Endothelial cell of hepatic sinusoid (primary cell): ENCODE data around the gene ANKRD11.
"Not testable (repeated sequence)": the region's sequence is repeated elsewhere in the genome, so short reads cannot be mapped to it uniquely, and the experiment has no call there.

Source experiments
- in situ Hi-C: cut with HindIII; loops from 2 replicates; pipeline ENCODE4 v1.10.0; 2017; ENCODE audit warnings: low sequenced_read_pairs

The ANKRD11 gene

GRCh38 chr16:89277049-89277448, 213.3 kb downstream of the ANKRD11 start:
- in situ Hi-C loops: no loop called here

DNA sequence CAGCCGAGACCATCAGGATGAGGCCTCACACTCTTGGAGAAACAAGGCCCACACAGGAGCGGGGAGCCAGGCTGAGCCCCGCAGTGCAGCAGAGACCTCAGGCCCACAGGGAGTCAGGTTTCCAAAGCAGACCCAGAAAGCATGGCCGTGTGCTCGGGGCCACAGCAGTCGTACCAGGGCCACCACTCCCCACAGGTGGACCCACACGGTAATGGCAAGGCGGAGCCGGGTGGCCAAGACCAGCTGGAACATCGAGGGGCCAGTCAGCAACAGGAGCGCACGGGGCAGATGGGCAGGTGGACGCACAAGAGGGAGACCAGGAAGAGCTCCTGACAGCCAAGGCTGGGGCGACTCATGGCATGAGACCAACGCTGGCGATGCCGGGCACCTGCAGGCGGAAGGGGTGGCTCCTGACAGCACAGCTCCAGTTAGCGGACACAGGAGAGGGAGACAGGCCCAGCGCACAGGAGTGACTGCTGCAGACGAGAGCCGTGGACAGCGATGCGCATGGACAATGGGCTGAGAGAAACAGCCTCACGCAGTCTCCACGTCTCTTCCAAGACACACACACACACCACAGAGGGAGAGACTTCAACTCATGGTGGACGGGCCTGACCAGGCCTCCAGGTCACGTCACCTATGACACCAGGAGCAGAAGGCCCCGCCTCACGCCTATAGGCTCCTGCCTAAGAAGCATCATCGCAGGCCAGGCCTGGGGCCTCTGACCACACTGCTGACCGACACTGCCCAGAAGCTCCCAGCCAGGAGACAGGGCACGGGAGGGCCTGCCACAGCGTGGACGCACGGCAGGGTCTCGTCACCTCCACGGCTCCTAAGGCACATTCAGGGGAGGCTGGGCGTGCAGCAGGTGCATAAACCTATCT, 214.3 kb downstream of the ANKRD11 start:
- in situ Hi-C loops: no loop called here

DNA sequence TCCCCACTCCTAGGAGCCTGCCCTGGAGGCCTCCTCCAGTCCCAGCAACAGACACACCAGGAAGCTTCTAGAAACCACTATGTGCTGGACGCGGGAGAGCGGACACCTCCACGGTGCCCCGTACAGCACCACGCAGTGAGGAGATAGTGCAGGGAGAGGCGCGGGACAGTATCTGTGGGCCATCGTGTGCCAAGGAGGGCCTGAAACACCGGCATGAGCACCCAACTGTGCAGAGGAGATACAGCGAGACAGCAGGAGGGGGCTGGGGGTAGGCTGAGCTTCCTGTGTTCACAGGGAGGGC, 215.1 kb downstream of the ANKRD11 start:
- in situ Hi-C loops: no loop called here

DNA sequence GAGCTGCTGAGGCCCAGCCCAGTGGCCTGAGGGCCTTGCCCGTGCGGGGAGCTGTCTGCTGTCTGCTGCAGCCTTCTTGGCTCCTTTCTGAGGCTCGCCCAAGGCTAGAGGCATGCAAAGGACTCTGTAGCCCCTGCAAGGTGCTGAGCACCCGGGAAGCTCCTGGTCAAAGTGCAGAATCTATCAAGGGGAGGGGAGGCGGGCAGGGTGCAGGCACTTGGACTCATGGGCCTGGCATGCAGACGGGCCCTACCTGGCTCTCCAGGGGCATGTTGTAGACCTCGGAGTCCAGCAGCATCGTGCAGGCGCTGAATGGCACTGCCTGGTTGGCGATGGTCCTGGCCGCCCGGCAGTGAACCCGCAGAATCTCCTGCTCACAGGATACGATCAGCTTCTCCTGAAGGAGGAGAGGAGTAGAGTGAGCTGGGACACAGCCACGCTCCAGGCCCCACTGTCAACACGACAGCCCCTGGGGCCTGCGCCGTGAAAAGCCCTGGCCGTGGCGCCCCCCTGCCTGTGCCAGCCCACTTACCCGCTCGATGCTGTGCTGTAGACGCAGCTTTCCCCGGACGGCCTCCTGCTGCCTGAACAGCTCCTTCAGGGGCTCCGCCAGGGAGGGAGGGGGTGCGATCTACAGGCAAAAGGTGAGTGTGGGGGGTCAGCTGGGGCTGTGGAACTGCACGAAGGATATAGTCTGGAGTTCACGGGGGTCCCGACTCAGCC, 215.6 kb downstream of the ANKRD11 start:
- in situ Hi-C loops: no loop called here

GRCh38 chr16:89273741-89274472, 216.5 kb downstream of the ANKRD11 start:
- in situ Hi-C loops: no loop called here

DNA sequence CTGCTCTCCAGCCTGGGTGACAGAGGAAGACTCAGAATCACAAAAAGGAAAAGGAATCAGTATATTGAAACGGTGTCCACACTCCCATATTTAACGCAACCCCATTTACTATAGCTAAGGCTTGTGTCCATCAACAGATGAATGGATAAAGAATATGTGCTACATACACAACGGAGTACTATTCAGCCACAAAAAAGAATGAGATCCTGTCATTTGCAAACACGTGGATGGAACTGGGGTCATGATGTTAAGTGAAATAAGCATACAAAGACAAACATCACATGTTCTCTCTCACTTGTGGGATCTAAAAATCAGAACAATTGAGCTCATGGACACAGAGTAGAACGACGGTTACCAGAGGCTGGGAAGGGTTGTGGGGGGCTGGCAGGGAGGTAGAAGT, 217.7 kb downstream of the ANKRD11 start:
- in situ Hi-C loops: no loop called here

DNA sequence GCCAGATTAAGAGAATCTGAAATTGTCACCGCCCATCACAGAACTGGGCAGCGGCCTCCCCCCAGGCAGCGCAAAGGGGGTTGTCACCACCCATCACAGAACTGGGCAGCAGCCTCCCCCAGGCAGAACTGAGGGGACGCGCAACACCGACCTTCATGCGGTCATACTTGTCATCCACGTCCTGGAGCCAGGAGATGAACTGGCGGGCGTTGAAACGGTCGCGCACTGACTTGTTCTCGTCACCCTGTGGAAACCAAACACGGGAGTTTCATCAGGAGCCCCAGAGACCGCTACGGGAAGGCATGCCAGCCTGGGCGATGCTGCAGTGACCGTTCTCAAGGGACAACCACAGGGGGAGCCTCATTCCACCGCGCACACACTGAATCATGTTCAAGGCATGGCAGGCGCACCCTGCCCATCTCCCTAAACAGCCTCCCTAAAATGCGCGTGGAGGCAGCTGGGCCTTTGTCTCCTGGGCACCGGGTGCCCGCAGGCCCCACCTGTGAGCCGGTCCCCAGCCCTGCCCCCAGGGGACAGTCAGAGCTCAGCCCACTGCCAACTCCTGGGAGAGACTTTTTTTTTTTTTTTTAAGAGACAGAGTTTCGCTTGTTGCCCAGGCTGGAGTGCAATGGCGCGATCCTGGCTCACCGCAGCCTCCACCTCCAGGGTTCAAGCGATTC, 219.6 kb downstream of the ANKRD11 start:
- in situ Hi-C loops: no loop called here

DNA sequence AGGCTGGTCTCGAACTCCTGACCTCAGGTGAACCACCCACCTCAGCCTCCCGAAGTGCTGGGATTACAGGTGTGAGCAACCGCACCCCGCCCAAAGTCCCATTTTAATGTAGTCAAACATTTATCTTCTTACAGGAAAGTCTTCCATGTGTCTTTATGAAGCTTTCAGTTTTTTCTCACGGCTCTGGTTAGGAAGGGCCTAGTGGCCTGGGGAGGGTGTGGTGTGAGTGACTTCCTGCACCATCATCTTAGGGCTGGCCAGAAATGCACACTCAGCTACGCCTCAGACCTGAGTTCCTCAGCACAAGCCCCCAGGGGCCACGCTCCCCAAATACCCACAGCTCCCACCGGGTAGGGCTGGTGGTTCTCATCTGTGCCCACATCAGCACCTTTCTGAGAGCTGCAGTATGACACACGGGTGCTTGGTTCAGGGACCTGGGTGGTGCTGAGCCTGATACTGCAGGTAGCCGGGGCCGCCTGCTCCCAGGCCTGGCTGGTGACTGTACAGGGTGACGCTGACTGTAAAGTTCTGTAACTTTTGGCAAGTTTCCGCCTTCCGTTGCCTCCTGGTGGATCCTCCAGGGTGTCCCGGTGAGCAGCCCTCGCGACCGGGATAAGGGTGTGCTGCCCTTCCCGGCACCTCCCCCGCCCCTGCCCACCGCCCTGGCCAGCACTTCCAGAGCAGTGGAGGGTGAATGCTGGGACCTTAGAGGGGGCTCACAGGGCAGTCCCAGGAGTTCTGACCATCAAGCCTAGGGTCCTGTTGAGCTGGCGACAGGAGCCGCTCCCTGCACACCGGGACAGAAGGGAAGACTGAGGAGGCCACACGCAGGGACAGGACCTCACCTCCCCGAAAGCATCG, 220.3 kb downstream of the ANKRD11 start:
- in situ Hi-C loops: no loop called here

- in situ Hi-C loops: no loop called here
These were observed 221.2 kb downstream of the ANKRD11 start for GRCh38 chr16:89268987-89269735.

DNA sequence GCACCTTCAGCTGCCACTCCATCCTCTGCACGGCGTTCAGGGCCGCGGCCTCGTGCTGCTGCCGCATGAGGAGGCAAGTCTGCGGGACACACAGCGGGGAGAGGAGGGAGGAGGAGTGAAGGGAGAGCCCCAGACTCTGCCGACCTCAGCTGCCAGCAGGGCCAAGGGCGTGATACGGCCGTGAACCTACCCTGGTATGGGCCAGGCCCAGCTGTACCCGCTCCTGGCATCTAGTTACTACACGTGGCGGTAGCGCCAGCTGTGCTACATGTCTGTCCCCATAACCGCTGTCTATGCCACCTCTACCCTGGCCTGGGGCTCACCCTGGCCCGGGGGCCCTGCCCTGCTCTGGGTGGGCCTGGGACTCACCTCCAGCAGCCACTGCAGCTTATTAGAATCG, 221.8 kb downstream of the ANKRD11 start:
- in situ Hi-C loops: no loop called here

DNA sequence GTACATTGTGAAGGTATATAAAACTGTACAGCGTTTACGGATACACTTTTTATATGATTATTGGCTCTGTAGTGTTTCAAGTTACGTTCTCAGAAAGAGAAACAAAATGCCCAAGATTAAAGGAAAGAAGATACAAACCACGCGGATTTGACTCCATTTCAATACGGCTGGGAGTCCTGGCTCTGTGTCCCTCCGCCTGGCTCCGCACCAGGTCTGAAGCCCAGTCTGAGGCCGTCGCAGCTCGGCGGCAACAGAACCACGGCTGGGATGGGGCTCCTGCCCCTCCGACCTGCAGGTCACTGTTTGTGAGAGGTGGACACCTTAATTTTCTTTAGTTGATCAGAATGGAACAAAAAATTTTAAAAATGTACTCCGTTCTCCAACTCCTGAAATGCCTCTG, 222.6 kb downstream of the ANKRD11 start:
- in situ Hi-C loops: not testable (repeated sequence)

DNA sequence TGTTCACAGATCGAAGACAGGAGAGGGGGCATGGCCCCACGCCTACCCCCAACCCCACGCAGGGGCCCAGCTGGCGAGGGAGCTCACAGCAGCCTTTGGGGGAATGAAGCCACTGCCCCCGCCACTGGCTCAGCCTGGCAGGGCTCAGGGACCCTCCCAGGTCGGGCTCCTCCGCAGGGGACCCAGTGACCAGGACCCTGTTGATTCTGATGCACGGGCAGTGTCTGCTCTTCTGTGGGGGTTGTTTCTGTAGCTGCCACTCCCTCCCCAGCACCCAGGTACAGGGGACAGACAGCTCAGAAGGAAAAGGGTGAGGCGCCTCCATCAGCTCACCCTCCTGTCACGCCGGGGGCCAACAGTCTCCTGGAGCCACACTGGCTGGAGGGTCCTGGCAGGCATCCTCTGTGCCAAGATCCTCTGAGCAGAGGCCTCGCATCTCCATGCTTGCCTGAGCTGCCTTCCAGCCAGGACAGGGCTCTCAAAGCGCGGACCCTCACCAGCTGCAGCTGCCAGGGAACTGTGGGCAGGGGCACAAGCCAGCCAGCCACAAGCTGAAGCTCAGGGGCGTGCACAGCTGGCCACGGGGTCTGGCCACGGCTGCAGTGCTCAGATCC, 223.7 kb downstream of the ANKRD11 start:
- in situ Hi-C loops: no loop called here

DNA sequence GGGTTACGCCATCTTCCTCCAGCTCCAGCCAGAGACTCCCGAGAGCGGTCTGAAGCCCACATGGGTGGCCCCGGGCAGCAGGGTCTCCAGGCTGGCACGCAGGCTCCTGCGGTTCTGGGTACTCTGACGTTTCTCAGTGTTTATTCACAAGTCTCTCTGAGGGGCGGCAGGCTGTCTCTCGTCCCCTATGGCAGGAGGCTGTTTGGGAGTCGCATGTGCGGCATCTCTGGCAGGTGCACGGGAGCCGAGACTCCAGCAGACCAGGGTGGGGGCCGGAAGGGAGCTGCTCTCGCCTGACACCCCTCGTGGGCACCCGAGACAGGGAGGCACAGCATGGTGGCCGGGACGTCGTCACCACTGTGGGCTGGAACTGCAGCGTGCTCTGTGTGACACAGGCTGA, 224.7 kb downstream of the ANKRD11 start:
- in situ Hi-C loops: no loop called here

DNA sequence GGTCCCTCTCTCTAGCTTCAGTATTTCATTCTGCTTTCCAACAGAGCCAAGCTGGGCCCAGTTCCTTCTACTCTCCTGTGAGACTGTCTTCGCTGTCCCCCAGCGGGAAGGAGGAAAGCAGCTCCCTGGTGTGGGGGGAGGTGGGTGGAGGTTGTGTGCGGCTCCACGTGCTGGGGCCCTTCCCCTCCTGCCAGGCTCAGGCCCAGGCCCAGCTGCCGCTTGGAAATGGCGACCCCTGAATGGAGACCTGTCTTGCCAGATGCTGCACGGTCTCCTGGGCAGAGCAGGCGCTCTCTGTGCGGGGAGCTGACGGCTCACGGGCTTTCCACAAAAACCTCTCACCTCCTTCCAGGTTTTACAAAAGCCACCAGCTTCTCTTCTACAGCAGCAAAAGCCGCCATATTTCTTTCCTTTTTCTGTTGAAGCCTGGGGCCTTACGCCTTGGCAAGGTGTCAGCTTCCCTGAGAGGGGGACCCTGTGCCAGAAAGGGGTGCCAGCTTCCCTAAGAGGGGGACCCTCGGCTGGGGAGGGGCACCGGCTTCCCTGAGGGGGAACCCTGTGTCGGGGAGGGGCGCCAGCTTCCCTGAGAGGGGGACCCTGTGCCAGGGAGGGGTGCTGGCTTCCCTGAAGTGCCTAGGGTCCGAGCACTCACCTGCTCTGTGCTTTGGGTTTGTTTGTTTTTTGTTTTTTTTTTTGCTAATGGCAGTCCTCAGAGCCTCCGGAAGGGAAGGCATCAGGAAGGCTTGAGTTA, 225.4 kb downstream of the ANKRD11 start:
- in situ Hi-C loops: no loop called here

GRCh38 chr16:89261691-89262563, 228.4 kb downstream of the ANKRD11 start:
- in situ Hi-C loops: no loop called here

GRCh38 chr16:89259901-89260300, 230.5 kb downstream of the ANKRD11 start:
- in situ Hi-C loops: not testable (repeated sequence)

DNA sequence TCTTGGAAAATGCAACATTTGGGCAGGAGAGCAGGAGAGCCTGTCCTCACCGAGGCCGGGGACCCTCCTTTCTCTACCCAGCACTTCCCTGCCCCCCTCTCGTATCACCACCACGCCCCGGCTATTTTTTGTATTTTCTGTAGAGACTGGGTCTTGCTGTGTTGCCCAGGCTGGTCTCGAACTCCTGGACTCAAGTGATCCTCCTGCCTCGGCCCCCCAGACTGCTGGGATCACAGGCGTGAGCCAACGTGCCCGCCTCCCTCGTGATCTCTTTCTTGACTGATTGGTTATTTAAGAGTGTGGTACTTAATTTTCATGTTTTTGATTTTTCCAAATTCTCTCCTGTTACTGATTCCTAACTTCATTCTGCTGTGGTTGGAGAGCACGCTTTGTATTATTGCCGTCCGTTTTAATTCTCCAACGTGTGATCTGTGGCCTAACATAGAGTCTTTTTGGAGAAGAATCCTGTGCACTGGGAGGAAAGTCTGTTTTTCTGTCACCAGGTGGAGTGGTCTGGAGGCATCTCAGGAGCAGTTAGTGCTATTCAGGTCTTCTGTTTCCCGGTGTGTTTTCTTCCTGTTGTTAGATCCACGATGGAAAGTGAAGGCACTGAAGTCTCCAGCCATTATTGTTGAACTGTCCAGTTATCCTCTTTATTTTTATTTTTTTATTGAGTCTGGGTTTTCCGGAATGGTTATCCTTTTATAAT, 232.4 kb downstream of the ANKRD11 start:
- in situ Hi-C loops: no loop called here
